Measurements from ENCODE around the gene GSE1.

GSE1 gene

GRCh38 chr16:85613604-85614337 is 649 bp downstream of the GSE1 start:
- no peak for TF ChIP-seq CTCF (IDR thresholded peaks at IDR 0.05; ENCODE audit: extremely low read depth, missing control alignments)
- DNase-seq (ENCODE audit: low spot score): peak; percentile 70

GRCh38 chr16:85614338-85615013 is 1.4 kb downstream of the GSE1 start:
- DNase-seq (ENCODE audit: low spot score): no peak
- no peak for TF ChIP-seq CTCF (IDR thresholded peaks at IDR 0.05; ENCODE audit: extremely low read depth, missing control alignments)

GRCh38 chr16:85615014-85615851 is 2.1 kb downstream of the GSE1 start:
- DNase-seq (ENCODE audit: low spot score): no peak
- no peak for TF ChIP-seq CTCF (IDR thresholded peaks at IDR 0.05; ENCODE audit: extremely low read depth, missing control alignments)

- peak; percentile 82 for TF ChIP-seq CTCF (IDR thresholded peaks at IDR 0.05; ENCODE audit: extremely low read depth, missing control alignments)
- peak; percentile 93 for DNase-seq (ENCODE audit: low spot score)
Observed at GRCh38 chr16:85615852-85616606, 2.9 kb downstream of the GSE1 start.

GRCh38 chr16:85616607-85617321 is 3.6 kb downstream of the GSE1 start:
- no peak for TF ChIP-seq CTCF (IDR thresholded peaks at IDR 0.05; ENCODE audit: extremely low read depth, missing control alignments)
- DNase-seq (ENCODE audit: low spot score): peak; percentile 87

- DNase-seq (ENCODE audit: low spot score): no peak
- no peak for TF ChIP-seq CTCF (IDR thresholded peaks at IDR 0.05; ENCODE audit: extremely low read depth, missing control alignments)
Observed at GRCh38 chr16:85617948-85618347, 4.8 kb downstream of the GSE1 start.
